ENCODE data around the gene ECSIT. TPM values are rescaled to one million over a fixed set of nuclear protein-coding genes. Genes with fewer than 3 reads are reported as not detected.
"Not testable (repeated sequence)": the region's sequence is repeated elsewhere in the genome, so short reads cannot be mapped to it uniquely, and the experiment has no call there.

The ECSIT gene
- polyA plus RNA-seq, 3 donors, result 48.1 to 56.4 (median 50.4) TPM

DNA sequence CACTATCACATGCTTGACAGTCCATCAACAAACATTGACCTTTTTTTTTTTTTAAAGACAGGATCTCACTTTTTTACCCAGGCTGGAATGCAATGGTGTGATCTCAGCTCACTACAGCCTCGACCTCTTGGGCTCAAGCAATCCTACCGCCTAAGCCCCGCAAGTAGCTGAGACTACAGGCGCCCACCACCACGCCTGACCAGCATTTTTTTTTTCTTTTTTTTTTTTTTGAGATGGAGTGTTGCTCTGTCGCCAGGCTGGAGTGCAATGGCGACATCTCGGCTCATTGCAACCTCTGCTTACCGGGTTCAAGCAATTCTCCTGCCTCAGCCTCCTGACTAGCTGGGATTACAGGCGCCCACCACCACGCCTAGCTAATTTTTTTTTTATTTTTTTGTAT is 70.0 kb downstream of the ECSIT start:
- not testable (repeated sequence) for H3K27ac ChIP-seq (ENCODE audit: low read depth, low read length)
- 77 to 82% (median 80%) methylated on average over 11 of the region's 11 CpGs for WGBS, 3 donors

DNA sequence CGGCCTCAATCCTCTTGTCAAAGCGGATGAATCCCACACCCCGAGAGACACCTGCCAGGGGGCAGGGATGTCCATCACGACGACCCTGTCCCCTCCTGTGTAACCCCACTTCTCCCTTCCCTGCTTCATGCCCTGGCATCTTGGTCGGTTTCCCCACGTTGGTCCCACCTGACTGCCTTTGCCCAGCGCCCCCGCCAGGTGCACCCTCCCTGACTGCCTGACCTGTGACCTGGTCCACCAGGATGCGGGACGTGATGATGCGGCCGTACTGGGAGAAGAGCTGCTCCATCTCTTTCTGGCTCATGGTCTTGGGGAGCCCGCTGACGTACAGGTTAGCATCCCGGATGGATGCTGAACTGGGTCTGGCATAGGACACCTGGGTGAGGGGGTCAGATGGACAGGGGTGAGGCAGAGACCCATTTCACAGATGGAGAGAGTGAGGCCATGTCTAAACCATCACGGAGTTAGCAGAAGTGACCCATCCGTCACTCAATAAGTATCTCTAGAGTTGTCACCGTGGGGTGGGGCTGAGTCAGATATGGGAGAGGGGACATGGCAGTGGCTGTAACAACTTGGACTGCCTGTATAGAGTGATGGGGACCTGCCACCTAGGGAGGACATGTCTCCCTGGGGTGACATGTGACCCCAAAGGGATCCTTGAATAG is 70.6 kb downstream of the ECSIT start:
- 74 to 87% (median 86%) methylated on average over 14 to 19 of the region's 19 CpGs for WGBS, 3 donors
- H3K27ac ChIP-seq (ENCODE audit: low read depth, low read length), result no peak overlapping the region

DNA sequence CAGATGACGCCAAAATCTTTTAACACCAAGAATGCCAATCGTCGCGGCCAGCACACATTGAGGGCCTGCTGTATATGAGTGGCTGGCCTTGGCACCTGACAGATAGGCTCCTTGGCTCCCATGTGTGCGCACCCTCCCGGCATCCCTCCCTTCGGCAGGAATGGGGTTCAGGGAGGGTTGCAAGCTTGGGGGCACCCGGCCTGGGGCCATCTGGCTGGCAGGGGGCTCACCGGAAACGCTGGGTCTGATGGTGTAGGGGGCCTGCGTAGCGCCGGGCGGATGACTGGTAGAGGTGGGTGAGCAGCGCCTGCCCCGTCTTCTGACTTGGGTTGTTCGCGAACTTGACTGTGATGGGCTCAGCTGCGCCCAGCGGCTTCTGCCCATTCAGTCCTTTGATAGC is 71.1 kb downstream of the ECSIT start:
- 79 to 90% (median 87%) methylated on average over 20 of the region's 20 CpGs for WGBS, 3 donors
- no peak overlapping the region for H3K27ac ChIP-seq (ENCODE audit: low read depth, low read length)

DNA sequence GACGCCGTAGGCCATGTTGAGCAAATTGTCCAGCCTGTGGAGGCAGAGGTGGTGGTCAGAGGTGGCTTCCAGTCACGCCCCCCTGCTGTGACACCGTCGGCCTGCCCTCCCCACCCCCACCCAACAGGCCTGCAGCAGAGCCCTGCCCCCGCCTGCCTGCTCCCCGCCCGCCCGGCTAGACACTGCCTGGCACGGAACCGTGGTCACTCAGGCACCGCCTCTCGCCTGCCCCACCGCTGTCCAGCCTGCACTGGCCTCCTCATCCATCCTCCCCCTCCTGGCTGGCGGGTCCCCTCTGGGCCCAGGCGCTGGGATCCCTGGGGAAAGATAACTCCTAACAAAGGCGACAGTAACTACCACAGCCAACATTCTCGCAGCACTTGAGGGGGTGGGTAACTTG is 71.8 kb downstream of the ECSIT start:
- WGBS, 3 donors, result 21 to 40% (median 26%) methylated on average over 15 to 18 of the region's 18 CpGs
- H3K27ac ChIP-seq (ENCODE audit: low read depth, low read length), result no peak overlapping the region

DNA sequence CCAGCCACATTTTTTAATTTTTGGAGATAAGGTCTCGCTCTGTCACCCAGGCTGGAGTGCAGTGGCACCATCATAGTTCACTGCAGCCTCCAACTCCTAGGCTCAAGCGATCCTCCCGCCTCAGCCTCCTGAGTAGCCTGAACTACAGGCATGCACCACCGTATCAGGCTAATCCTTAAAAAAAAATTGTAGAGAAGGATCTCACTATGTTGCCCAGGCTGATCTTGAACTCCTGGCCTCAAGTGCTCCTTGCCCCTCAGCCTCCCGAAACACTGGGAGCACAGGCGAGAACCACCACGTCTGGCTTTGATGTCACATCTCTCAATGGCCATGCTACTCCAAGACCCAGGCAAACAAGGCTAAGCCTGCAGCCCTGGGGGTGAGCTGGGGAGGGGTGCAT is 72.3 kb downstream of the ECSIT start:
- H3K27ac ChIP-seq (ENCODE audit: low read depth, low read length), result no peak overlapping the region
- 85 to 94% (median 94%) methylated on average over 7 of the region's 7 CpGs for WGBS, 3 donors

Other genes starting within 250 kb of the ECSIT start
- gene TSPAN16, start 233.0 kb downstream of the ECSIT start, polyA plus RNA-seq, result not detected
- 10 to 100 TPM in 2 of 3 donors, 1 to 10 TPM in 1; 4.6 to 29.6 (median 10.3) TPM for gene RAB3D, start 189.5 kb downstream of the ECSIT start, polyA plus RNA-seq
- 10 to 100 TPM; 61.4 to 97.8 (median 69.7) TPM for gene TMEM205, start 182.9 kb downstream of the ECSIT start, polyA plus RNA-seq
- gene CCDC159, start 182.6 kb downstream of the ECSIT start, polyA plus RNA-seq, result 10 to 100 TPM; 15.8 to 43.5 (median 20.9) TPM
- gene PLPPR2, start 173.7 kb downstream of the ECSIT start, polyA plus RNA-seq, result 10 to 100 TPM in 2 of 3 donors, 1 to 10 TPM in 1; 5.9 to 18.3 (median 17.9) TPM
- 1 to 10 TPM; 1.4 to 2.4 (median 2.1) TPM for gene SWSAP1, start 154.5 kb downstream of the ECSIT start, polyA plus RNA-seq
- gene EPOR, start 144.8 kb downstream of the ECSIT start, polyA plus RNA-seq, result 10 to 100 TPM in 1 of 3 donors, 1 to 10 TPM in 2; 8.0 to 10.5 (median 8.7) TPM
- 10 to 100 TPM; 12.9 to 30.4 (median 23.6) TPM for gene RGL3, start 109.8 kb downstream of the ECSIT start, polyA plus RNA-seq
- gene ODAD3, start 94.0 kb downstream of the ECSIT start, polyA plus RNA-seq, result under 1 TPM in 2 of 3 donors, not detected in 1; 0.15 to 0.30 TPM
- 100 to 1,000 TPM; 111 to 154 (median 149) TPM for gene PRKCSH, start 93.5 kb downstream of the ECSIT start, polyA plus RNA-seq
- gene ELAVL3, start 48.1 kb downstream of the ECSIT start, polyA plus RNA-seq, result under 1 TPM in 1 of 3 donors, not detected in 2; 0.03 TPM
- gene ZNF653, start 23.3 kb downstream of the ECSIT start, polyA plus RNA-seq, result 1 to 10 TPM; 5.8 to 8.0 (median 6.5) TPM
- 10 to 100 TPM in 2 of 3 donors, 1 to 10 TPM in 1; 4.3 to 39.0 (median 21.4) TPM for gene CNN1, start 9.7 kb upstream of the ECSIT start, polyA plus RNA-seq
- 10 to 100 TPM; 52.6 to 55.2 (median 55.1) TPM for gene ELOF1, start 30.1 kb upstream of the ECSIT start, polyA plus RNA-seq
- gene ACP5, start 48.5 kb upstream of the ECSIT start, polyA plus RNA-seq, result 10 to 100 TPM in 1 of 3 donors, 1 to 10 TPM in 2; 9.7 to 19.6 (median 9.9) TPM
- gene ZNF627, start 68.3 kb upstream of the ECSIT start, polyA plus RNA-seq, result 1 to 10 TPM; 1.7 to 5.7 (median 2.4) TPM
- 1 to 10 TPM; 1.4 to 2.8 (median 2.1) TPM for gene ZNF823, start 209.8 kb upstream of the ECSIT start, polyA plus RNA-seq
- gene ZNF441, start 237.9 kb upstream of the ECSIT start, polyA plus RNA-seq, result 1 to 10 TPM; 1.2 to 2.4 (median 1.9) TPM